Transverse colon (tissue), 4 donors: Measurements from ENCODE around the gene KRTAP10-2. TPM values are rescaled to one million over a fixed set of nuclear protein-coding genes. Genes with fewer than 3 reads are reported as not detected.

Source experiments
- DNase-seq: peaks from one replicate; pipeline ENCODE4 v3.0.0-alpha.2; 2019
- H3K27ac ChIP-seq, 4 donors: fragments of 200-600 bp; sonication (generic); 2 replicates each; pipeline ENCODE4 v1.5.1; 2016 to 2018; ENCODE audit warnings: inconsistent platforms in 4 of 4
- H3K27me3 ChIP-seq: fragments of 200-600 bp; sonication (generic); 2 replicates; pipeline ENCODE4 v1.5.1; 2017; ENCODE audit warnings: inconsistent platforms
- H3K36me3 ChIP-seq, 4 donors: fragments of 200-600 bp; sonication (generic); 2 replicates each; pipeline ENCODE4 v1.5.1; 2017 to 2019; ENCODE audit warnings: inconsistent platforms in 4 of 4
- H3K4me1 ChIP-seq, 4 donors: fragments of 200-600 bp; sonication (generic); 2 replicates each; pipeline ENCODE4 v1.5.1; 2017 to 2020; ENCODE audit warnings: inconsistent platforms in 4 of 4
- H3K4me3 ChIP-seq, 4 donors: fragments of 200-600 bp; sonication (generic); 1 replicate in 1 of 4; 2 replicates in 3 of 4; pipeline versions ENCODE4 v1.5.1 to v1.6.1; 2017 to 2019; ENCODE audit warnings: inconsistent platforms in 4 of 4
- H3K9me3 ChIP-seq, 2 donors: fragments of 200-600 bp; sonication (generic); 2 replicates each; pipeline ENCODE4 v1.5.1; 2017 to 2019; ENCODE audit warnings: inconsistent platforms in 2 of 2
- CTCF ChIP-seq, 5 experiments: fragments of 200-600 bp in 3 of 5; fragments of 450-650 bp in 2 of 5; sonication (generic) in 3 of 5; IDR thresholded peaks; 1 replicate in 2 of 5; 2 replicates in 3 of 5; pipeline ENCODE4 v1.5.1; 2016 to 2017; ENCODE audit warnings: antibody characterized with exemption in 5 of 5, inconsistent platforms in 3 of 5, mild to moderate bottlenecking in 2 of 5, moderate library complexity in 1 of 5
- EP300 ChIP-seq: sonication (generic); formaldehyde crosslinking; IDR thresholded peaks from one replicate; pipeline ENCODE4 v1.6.1; 2017; ENCODE audit warnings: antibody characterized with exemption, low read depth
- POLR2A ChIP-seq: fragments of 450-650 bp; IDR thresholded peaks from one replicate; pipeline ENCODE4 v1.6.1; 2016; ENCODE audit warnings: antibody characterized with exemption, mild to moderate bottlenecking, moderate library complexity
- POLR2AphosphoS5 ChIP-seq, 3 donors: sonication (generic); formaldehyde crosslinking; IDR thresholded peaks; one replicate each; pipeline ENCODE4 v1.6.1; 2016; ENCODE audit warnings: antibody characterized with exemption in 3 of 3
- WGBS, 2 donors: methylation state at CpG; one replicate each; pipeline ENCODE4 v1.1.5; 2018; ENCODE audit warnings: low coverage in 1 of 2; 5-methylcytosine and 5-hydroxymethylcytosine counted together
- in situ Hi-C, 4 donors: fragments of 200-750 bp; cut with MboI; loops; one replicate each; pipeline versions ENCODE4 v1.15.0 to v1.15.1; 2017; ENCODE audit warnings: low sequenced_read_pairs in 3 of 4, low pct_ligation_motif_present in 1 of 4, low pct_unique_long_range_greater_than_20kb in 1 of 4
- intact Hi-C: fragments of 100-400 bp; cut with DNase I; formaldehyde crosslinking; loops from one replicate; pipeline ENCODE4 v1.15.1; 2023; ENCODE audit warnings: low total_unique reads
- total RNA-seq, 4 donors: library from RNA; depleted of rRNA; stranded (reverse); fragments of >200 nt; gene quantifications; one replicate each; pipeline ENCODE4 v1.1.0, GENCODE V29; 2016

KRTAP10-2 gene
- total RNA-seq, 4 donors from 2014 or later, result not detected

GRCh38 chr21:44579833-44580144 is 28.5 kb upstream of the KRTAP10-2 start:
- Histone ChIP-seq H3K27ac (no peak overlapping the region), H3K4me1 (peaks cover 0 to 4% (median under 1%) of the 10 kb centered on the region in 4 donors), H3K9me3 (peaks cover 9 to 12% of the 10 kb centered on the region in 2 donors), H3K4me3 (no peak overlapping the region), H3K27me3 (peaks cover 1% of the 10 kb centered on the region), H3K36me3 (no peaks in the 10 kb centered on the region)
- TF ChIP-seq EP300 (no peak), POLR2A (no peak), CTCF (IDR thresholded peaks at IDR 0.05) (no peak), POLR2AphosphoS5 (IDR thresholded peaks at IDR 0.05) (no peak)
- intact Hi-C loops, result no loop called here
- in situ Hi-C loops, result loop anchor here in 2 of 4 donors (25.0 kb wide), 1 partner anchor 108 kb away; the partner anchor contains the start of genes KRTAP10-12 (in 2 of the 2) and KRTAP12-1 (in 2 of the 2)
- DNase-seq, result no peak
- WGBS, 2 donors, result 62 to 100% methylated on average over 3 to 7 of the region's 7 CpGs

GRCh38 chr21:44579056-44579832 is 27.9 kb upstream of the KRTAP10-2 start:
- WGBS, 2 donors, result 76% methylated on average over 18 of the region's 22 CpGs; no CpG with 5 or more reads in 1 of the 2 donors
- no peak overlapping the region for H3K4me3 ChIP-seq
- intact Hi-C loops, result no loop called here
- no peaks in the 10 kb centered on the region for H3K36me3 ChIP-seq
- no peak for DNase-seq
- no peak for TF ChIP-seq CTCF (IDR thresholded peaks at IDR 0.05)
- no peak for TF ChIP-seq EP300
- no peak for TF ChIP-seq POLR2AphosphoS5 (IDR thresholded peaks at IDR 0.05)
- no peak for TF ChIP-seq POLR2A
- peaks cover 0 to 9% (median 6%) of the 10 kb centered on the region in 4 donors for H3K4me1 ChIP-seq
- peaks cover 4% of the 10 kb centered on the region for H3K27me3 ChIP-seq
- in situ Hi-C loops, result loop anchor here in 2 of 4 donors (25.0 kb wide), 1 partner anchor 108 kb away; the partner anchor contains the start of genes KRTAP10-12 (in 2 of the 2) and KRTAP12-1 (in 2 of the 2)
- H3K9me3 ChIP-seq, result peaks cover 9 to 12% of the 10 kb centered on the region in 2 donors
- H3K27ac ChIP-seq, result no peak overlapping the region

- Histone ChIP-seq H3K36me3 (no peaks in the 10 kb centered on the region), H3K4me3 (no peak overlapping the region), H3K9me3 (peaks cover 9 to 12% of the 10 kb centered on the region in 2 donors), H3K27me3 (peaks cover 4% of the 10 kb centered on the region), H3K4me1 (peaks cover 0 to 11% (median 8%) of the 10 kb centered on the region in 4 donors), H3K27ac (no peak overlapping the region)
- TF ChIP-seq EP300, result no peak
- TF ChIP-seq POLR2AphosphoS5 (IDR thresholded peaks at IDR 0.05), result no peak
- TF ChIP-seq POLR2A, result no peak
- no peak for TF ChIP-seq CTCF (IDR thresholded peaks at IDR 0.05)
- intact Hi-C loops (no loop called here), in situ Hi-C loops (loop anchor here in 2 of 4 donors (25.0 kb wide), 1 partner anchor 109 kb away; the partner anchor contains the start of genes KRTAP10-12 (in 2 of the 2) and KRTAP12-1 (in 2 of the 2))
- DNase-seq, result no peak
- 80 to 93% methylated on average over 1 to 17 of the region's 17 CpGs for WGBS, 2 donors
These were observed 27.2 kb upstream of the KRTAP10-2 start for GRCh38 chr21:44578371-44579055.

GRCh38 chr21:44576025-44576420 is 24.7 kb upstream of the KRTAP10-2 start:
- intact Hi-C loops, result no loop called here
- in situ Hi-C loops, result loop anchor here in 2 of 4 donors (25.0 kb wide), 1 partner anchor 111 kb away; the partner anchor contains the start of genes KRTAP10-12 (in 2 of the 2) and KRTAP12-1 (in 2 of the 2)
- no peaks in the 10 kb centered on the region for H3K36me3 ChIP-seq
- H3K27me3 ChIP-seq, result peaks cover 4% of the 10 kb centered on the region
- TF ChIP-seq CTCF (IDR thresholded peaks at IDR 0.05), result no peak
- TF ChIP-seq EP300, result no peak
- TF ChIP-seq POLR2AphosphoS5 (IDR thresholded peaks at IDR 0.05), result no peak
- TF ChIP-seq POLR2A, result no peak
- no peak overlapping the region for H3K4me3 ChIP-seq
- H3K27ac ChIP-seq, result no peak overlapping the region
- WGBS, 2 donors, result 65 to 79% methylated on average over 5 to 8 of the region's 10 CpGs
- no peak for DNase-seq
- peaks cover 3 to 4% of the 10 kb centered on the region in 2 donors for H3K9me3 ChIP-seq
- peaks cover 0 to 11% (median 8%) of the 10 kb centered on the region in 4 donors for H3K4me1 ChIP-seq
